Measurements from ENCODE around the gene ARAP2. TPM values are rescaled to one million over a fixed set of nuclear protein-coding genes. Genes with fewer than 3 reads are reported as not detected.

The ARAP2 gene
- total and polyA plus RNA-seq, 11 donors: 0.38 to 17.0 (median 3.4) TPM

GRCh38 chr4:36224972-36225903 is 19.1 kb downstream of the ARAP2 start:
- no peak for DNase-seq
- H3K4me1 ChIP-seq: peaks cover 0 to 46% (median 0%) of the 10 kb centered on the region in 12 donors
- intact Hi-C loops (cut with DNase I): no loop called here
- H3K27me3 ChIP-seq: no peaks in the 10 kb centered on the region
- WGBS, 4 donors: 57 to 72% (median 60%) methylated on average over 2 of the region's 2 CpGs
- H3K9me3 ChIP-seq: no peaks in the 10 kb centered on the region
- no peak overlapping the region for H3K27ac ChIP-seq
- TF ChIP-seq CTCF (IDR thresholded peaks at IDR 0.05): no peak
- TF ChIP-seq POLR2A (IDR thresholded peaks at IDR 0.05): no peak
- peaks cover 0 to 5% (median 0%) of the 10 kb centered on the region in 9 donors for H3K36me3 ChIP-seq
- ATAC-seq: no peak
- no peak overlapping the region for H3K4me3 ChIP-seq

GRCh38 chr4:36222702-36223101 is 21.6 kb downstream of the ARAP2 start:
- peaks cover 0 to 52% (median 0%) of the 10 kb centered on the region in 12 donors for H3K4me1 ChIP-seq
- H3K4me3 ChIP-seq: no peak overlapping the region
- H3K36me3 ChIP-seq: no peaks in the 10 kb centered on the region
- H3K27me3 ChIP-seq: no peaks in the 10 kb centered on the region
- ATAC-seq: no peak
- TF ChIP-seq POLR2A (IDR thresholded peaks at IDR 0.05): no peak
- TF ChIP-seq CTCF (IDR thresholded peaks at IDR 0.05): no peak
- H3K27ac ChIP-seq: no peak overlapping the region
- H3K9me3 ChIP-seq: no peaks in the 10 kb centered on the region
- no peak for DNase-seq
- 91 to 95% (median 94%) methylated on average over 1 of the region's 1 CpG for WGBS, 4 donors
- intact Hi-C loops (cut with DNase I): no loop called here

DNA sequence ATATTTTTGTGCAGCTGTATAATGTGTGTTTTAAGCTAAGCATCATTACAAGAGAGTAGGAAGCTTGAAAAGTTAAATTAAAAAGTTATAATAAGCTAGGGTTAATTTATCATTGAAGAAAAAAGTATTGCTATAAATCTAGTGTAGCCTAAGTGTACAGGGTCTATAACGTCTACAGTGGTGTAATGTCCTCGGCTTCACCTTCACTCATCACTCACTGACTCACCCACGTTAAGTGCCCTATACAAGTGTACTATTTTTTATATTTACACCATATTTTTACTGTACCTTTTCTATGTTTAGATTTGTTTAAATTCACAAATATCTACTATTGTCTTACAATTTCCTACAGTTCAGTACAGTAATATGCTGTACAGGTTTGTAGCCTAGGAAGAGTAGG is 23.5 kb downstream of the ARAP2 start:
- Histone ChIP-seq H3K36me3 (no peaks in the 10 kb centered on the region), H3K27ac (no peak overlapping the region), H3K4me3 (no peak overlapping the region), H3K9me3 (no peaks in the 10 kb centered on the region), H3K4me1 (peaks cover 0 to 34% (median 0%) of the 10 kb centered on the region in 12 donors), H3K27me3 (no peaks in the 10 kb centered on the region)
- intact Hi-C loops (cut with DNase I): no loop called here
- TF ChIP-seq CTCF (IDR thresholded peaks at IDR 0.05) (no peak), POLR2A (IDR thresholded peaks at IDR 0.05) (no peak)
- 66 to 81% (median 78%) methylated on average over 3 of the region's 3 CpGs for WGBS, 4 donors
- no peak for DNase-seq
- no peak for ATAC-seq

- intact Hi-C loops (cut with DNase I): no loop called here
- H3K27me3 ChIP-seq: no peaks in the 10 kb centered on the region
- H3K4me1 ChIP-seq: peaks cover 0 to 18% (median 0%) of the 10 kb centered on the region in 12 donors
- H3K36me3 ChIP-seq: peaks cover 0 to under 1% (median 0%) of the 10 kb centered on the region in 9 donors
- H3K9me3 ChIP-seq: no peaks in the 10 kb centered on the region
- DNase-seq (no peak), ATAC-seq (no peak)
- no peak overlapping the region for H3K27ac ChIP-seq
- no peak overlapping the region for H3K4me3 ChIP-seq
- TF ChIP-seq CTCF (IDR thresholded peaks at IDR 0.05) (no peak), POLR2A (IDR thresholded peaks at IDR 0.05) (no peak)
These were observed 26.2 kb downstream of the ARAP2 start for GRCh38 chr4:36218121-36218520.
